ENCODE measurements around the gene DOC2B. TPM values are rescaled to one million over a fixed set of nuclear protein-coding genes. Genes with fewer than 3 reads are reported as not detected.
"Not testable (repeated sequence)": the region's sequence is repeated elsewhere in the genome, so short reads cannot be mapped to it uniquely, and the experiment has no call there.

Gene DOC2B
- total RNA-seq, 1 experiment from 2014 or later: 0.17 TPM

DNA sequence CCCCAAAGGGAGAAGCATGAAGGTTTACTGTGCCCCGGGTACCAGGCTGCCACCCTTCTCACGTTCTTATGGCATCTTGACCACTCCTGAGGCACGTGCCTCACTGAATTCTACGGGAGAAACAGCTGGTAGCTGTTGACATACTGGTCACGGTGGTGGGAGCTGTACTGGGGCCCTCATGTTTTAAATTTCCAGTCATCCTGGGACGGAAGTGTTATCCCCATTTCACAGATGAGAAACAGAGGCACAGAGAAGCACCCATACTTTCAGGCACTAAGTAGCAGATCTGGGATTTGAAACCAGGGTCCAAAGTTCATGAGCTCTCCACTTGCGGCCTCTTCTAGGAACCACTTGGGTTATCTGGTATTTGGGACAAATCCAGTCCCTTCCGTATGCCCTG, 26.3 kb upstream of the DOC2B start:
- intact Hi-C loops (cut with micrococcal nuclease; ENCODE audit: unreplicated experiment): no loop called here
- TF ChIP-seq, protein P1, sequence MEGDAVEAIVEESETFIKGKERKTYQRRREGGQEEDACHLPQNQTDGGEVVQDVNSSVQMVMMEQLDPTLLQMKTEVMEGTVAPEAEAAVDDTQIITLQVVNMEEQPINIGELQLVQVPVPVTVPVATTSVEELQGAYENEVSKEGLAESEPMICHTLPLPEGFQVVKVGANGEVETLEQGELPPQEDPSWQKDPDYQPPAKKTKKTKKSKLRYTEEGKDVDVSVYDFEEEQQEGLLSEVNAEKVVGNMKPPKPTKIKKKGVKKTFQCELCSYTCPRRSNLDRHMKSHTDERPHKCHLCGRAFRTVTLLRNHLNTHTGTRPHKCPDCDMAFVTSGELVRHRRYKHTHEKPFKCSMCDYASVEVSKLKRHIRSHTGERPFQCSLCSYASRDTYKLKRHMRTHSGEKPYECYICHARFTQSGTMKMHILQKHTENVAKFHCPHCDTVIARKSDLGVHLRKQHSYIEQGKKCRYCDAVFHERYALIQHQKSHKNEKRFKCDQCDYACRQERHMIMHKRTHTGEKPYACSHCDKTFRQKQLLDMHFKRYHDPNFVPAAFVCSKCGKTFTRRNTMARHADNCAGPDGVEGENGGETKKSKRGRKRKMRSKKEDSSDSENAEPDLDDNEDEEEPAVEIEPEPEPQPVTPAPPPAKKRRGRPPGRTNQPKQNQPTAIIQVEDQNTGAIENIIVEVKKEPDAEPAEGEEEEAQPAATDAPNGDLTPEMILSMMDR (conservative IDR thresholded peaks at IDR 0.05; ENCODE audit: low read depth, low read length): no peak
- no peak for TF ChIP-seq EZH2 (IDR thresholded peaks at IDR 0.05; ENCODE audit: borderline replicate concordance, low read depth, low read length, poor library complexity, severe bottlenecking)
- Histone ChIP-seq H3K27me3 (replicated peaks; ENCODE audit: insufficient read depth, low read depth, low read length, poor library complexity) (no peaks in the 10 kb centered on the region), H3K4me3 (ENCODE audit: low read depth, low read length, poor library complexity, severe bottlenecking) (no peak overlapping the region), H3K9me3 (ENCODE audit: low read depth, low read length, poor library complexity, severe bottlenecking) (no peaks in the 10 kb centered on the region), H3K4me1 (ENCODE audit: insufficient read depth, low read length, poor library complexity, severe bottlenecking) (no peaks in the 10 kb centered on the region), H3K36me3 (ENCODE audit: insufficient read depth, low read length, poor library complexity, severe bottlenecking) (no peaks in the 10 kb centered on the region), H3K27ac (ENCODE audit: low read depth, low read length, poor library complexity, severe bottlenecking) (no peak overlapping the region)
- no TSS peak for BruUV-seq (replicated peaks)
- CTCF ChIA-PET: no interaction called here
- no peak for DNase-seq (ENCODE audit: low spot score)
- POLR2A ChIA-PET (ENCODE audit: low non-redundant PET): no interaction called here

DNA sequence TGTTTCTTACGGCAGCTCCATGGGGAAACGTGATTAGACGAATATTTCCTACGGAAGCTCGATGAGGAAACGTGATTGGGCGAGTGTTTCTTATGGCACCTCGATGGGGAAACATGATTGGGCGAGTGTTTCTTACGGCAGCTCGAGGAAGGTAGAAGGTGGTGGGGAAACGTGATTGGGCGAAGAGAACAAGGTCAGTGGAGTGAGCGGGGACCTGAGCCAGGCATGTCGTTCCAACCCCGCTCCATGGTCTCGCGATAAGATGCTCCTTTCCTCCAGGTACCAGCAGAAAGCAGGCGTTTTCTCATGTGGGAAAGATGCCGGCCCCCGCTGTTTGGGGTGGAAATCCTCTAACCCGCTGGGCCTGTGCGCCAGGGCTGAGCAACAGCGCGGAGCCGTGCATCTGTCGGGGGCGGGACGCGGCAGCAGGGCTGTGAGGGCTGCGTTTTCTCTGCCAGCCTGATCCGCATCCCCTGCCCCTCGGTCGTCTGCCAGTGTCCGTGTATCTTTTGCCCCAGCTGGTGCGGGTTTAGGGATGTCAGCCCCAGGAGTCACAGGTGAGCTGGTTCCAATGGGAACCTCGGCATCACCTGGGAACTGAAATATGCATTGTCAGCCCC, 25.6 kb upstream of the DOC2B start:
- Histone ChIP-seq H3K4me1 (ENCODE audit: insufficient read depth, low read length, poor library complexity, severe bottlenecking) (no peaks in the 10 kb centered on the region), H3K27ac (ENCODE audit: low read depth, low read length, poor library complexity, severe bottlenecking) (no peak overlapping the region), H3K36me3 (ENCODE audit: insufficient read depth, low read length, poor library complexity, severe bottlenecking) (no peaks in the 10 kb centered on the region), H3K9me3 (ENCODE audit: low read depth, low read length, poor library complexity, severe bottlenecking) (no peaks in the 10 kb centered on the region), H3K4me3 (ENCODE audit: low read depth, low read length, poor library complexity, severe bottlenecking) (no peak overlapping the region), H3K27me3 (replicated peaks; ENCODE audit: insufficient read depth, low read depth, low read length, poor library complexity) (no peaks in the 10 kb centered on the region)
- BruUV-seq (replicated peaks): no TSS peak
- TF ChIP-seq, protein P1 (conservative IDR thresholded peaks at IDR 0.05; ENCODE audit: low read depth, low read length): no peak
- no peak for TF ChIP-seq EZH2 (IDR thresholded peaks at IDR 0.05; ENCODE audit: borderline replicate concordance, low read depth, low read length, poor library complexity, severe bottlenecking)
- ChIA-PET POLR2A (ENCODE audit: low non-redundant PET) (no interaction called here), CTCF (no interaction called here)
- no peak for DNase-seq (ENCODE audit: low spot score)
- intact Hi-C loops (cut with micrococcal nuclease; ENCODE audit: unreplicated experiment): no loop called here

DNA sequence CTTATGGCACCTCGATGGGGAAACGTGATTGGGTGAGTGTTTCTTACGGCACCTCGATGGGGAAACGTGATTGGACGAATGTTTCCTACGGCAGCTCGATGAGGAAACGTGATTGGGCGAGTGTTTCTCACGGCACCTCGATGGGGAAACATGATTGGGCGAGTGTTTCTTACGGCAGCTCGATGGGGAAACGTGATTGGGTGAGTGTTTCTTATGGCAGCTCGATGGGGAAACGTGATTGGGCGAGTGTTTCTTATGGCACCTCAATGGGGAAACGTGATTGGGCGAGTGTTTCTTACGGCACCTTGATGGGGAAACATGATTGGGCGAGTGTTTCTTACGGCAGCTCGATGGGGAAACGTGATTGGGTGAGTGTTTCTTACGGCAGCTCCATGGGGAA, 25.0 kb upstream of the DOC2B start:
- H3K27me3 ChIP-seq (replicated peaks; ENCODE audit: insufficient read depth, low read depth, low read length, poor library complexity); H3K36me3 ChIP-seq (ENCODE audit: insufficient read depth, low read length, poor library complexity, severe bottlenecking); POLR2A ChIA-PET (ENCODE audit: low non-redundant PET); intact Hi-C loops (cut with micrococcal nuclease; ENCODE audit: unreplicated experiment); H3K4me1 ChIP-seq (ENCODE audit: insufficient read depth, low read length, poor library complexity, severe bottlenecking); H3K4me3 ChIP-seq (ENCODE audit: low read depth, low read length, poor library complexity, severe bottlenecking); BruUV-seq (replicated peaks); CTCF ChIA-PET; H3K9me3 ChIP-seq (ENCODE audit: low read depth, low read length, poor library complexity, severe bottlenecking); DNase-seq (ENCODE audit: low spot score); H3K27ac ChIP-seq (ENCODE audit: low read depth, low read length, poor library complexity, severe bottlenecking): not testable (repeated sequence)

DNA sequence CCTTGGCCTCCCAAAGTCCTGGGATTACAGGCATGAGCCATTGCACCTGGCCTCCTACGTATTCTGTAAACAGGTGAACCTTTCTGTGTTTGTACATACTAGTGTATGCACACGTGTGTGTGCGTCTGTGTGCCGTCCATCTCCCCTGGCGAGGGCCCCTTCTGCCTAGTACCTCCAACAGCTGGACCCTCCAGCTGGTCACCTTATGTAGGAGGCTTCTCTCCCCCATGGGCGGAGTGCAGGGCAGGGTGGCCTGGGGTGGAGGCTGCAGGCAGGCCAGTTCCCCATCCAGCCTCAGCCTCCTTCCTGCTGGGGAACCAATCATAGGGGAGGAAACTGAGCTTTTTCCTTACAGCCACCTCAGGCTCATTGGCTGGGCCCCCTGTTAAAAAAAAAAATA, 24.4 kb upstream of the DOC2B start:
- Histone ChIP-seq H3K4me3 (ENCODE audit: low read depth, low read length, poor library complexity, severe bottlenecking) (no peak overlapping the region), H3K4me1 (ENCODE audit: insufficient read depth, low read length, poor library complexity, severe bottlenecking) (no peaks in the 10 kb centered on the region), H3K9me3 (ENCODE audit: low read depth, low read length, poor library complexity, severe bottlenecking) (no peaks in the 10 kb centered on the region), H3K36me3 (ENCODE audit: insufficient read depth, low read length, poor library complexity, severe bottlenecking) (no peaks in the 10 kb centered on the region), H3K27me3 (replicated peaks; ENCODE audit: insufficient read depth, low read depth, low read length, poor library complexity) (no peaks in the 10 kb centered on the region), H3K27ac (ENCODE audit: low read depth, low read length, poor library complexity, severe bottlenecking) (no peak overlapping the region)
- ChIA-PET CTCF (no interaction called here), POLR2A (ENCODE audit: low non-redundant PET) (no interaction called here)
- no TSS peak for BruUV-seq (replicated peaks)
- intact Hi-C loops (cut with micrococcal nuclease; ENCODE audit: unreplicated experiment): no loop called here
- no peak for TF ChIP-seq EZH2 (IDR thresholded peaks at IDR 0.05; ENCODE audit: borderline replicate concordance, low read depth, low read length, poor library complexity, severe bottlenecking)
- TF ChIP-seq, protein P1 (conservative IDR thresholded peaks at IDR 0.05; ENCODE audit: low read depth, low read length): no peak
- DNase-seq (ENCODE audit: low spot score): no peak
